GM18868 (cell line): ENCODE measurements around the gene CCDC15.
A peak's percentile ranks its signal among the peaks of the same experiment; 100 is the strongest.

Source experiments
- ATAC-seq: cut with Tn5 transposase; IDR thresholded peaks from one replicate; pipeline ENCODE4 v1.9.1; 2021; ENCODE audit warnings: mild to moderate bottlenecking, moderate library complexity; ENCODE audit not compliant: unreplicated experiment

The CCDC15 gene

DNA sequence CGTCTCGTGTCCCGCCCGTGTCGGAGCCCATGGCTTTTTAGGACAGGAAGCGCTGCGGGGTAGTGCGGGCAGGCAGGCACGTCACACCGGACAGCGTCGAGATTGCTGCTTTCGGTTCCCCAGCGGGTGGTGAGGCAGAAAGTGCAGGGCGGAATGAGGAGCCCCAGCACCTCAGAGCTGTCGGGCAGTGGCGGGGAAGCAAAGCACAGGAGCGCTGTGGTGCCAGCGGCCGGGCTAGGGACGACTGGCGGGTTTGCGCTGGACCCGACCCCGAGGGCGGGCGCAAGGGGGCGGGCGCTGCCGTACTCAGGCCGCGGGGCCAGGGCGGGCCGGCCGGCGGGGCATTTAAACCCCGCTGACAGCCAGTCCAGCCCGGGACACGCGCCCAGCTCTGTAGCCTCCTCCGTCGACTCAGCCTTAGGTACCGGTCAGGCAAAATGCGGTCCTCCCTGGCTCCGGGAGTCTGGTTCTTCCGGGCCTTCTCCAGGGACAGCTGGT lies 109.0 kb downstream of the CCDC15 start, which contains the start of gene SLC37A2:
Gene SLC37A2, plus strand, starts transcription at position 375 of the 498 bp plus-strand sequence. Its CDS starts 63 bp downstream, at position 438.
- peak; percentile 94 for ATAC-seq

DNA sequence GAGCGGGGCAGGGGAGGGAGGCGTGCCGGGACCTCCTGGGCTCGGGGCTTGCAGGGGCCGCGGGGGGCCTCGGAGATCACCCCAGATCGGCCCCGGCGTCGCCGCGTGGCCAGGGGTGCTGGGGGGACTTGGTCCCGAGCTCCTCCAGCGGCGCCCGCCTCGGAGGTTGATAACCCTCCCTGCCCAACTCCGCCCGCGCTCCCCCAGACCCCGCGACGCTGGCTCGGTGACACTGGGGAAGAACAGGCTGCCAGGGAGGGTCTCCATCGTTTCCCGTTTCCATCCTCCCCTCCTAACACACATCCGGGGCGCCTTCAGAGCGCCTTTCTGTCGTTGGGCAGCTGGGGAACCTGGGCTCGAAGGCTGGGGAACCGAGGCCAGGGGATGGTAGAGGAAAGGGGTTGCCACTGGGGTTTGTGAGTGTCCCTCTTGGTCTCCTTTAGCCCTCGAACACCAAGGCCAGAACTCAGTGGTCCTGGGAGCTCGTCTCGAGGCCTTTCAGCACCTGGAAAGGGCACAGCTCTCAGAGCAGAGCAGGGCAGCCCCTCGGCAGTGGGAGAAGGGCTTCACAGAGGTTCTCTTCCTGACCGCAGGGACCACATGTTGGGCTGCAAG lies 109.5 kb downstream of the CCDC15 start:
- peak; percentile 21 for ATAC-seq

DNA sequence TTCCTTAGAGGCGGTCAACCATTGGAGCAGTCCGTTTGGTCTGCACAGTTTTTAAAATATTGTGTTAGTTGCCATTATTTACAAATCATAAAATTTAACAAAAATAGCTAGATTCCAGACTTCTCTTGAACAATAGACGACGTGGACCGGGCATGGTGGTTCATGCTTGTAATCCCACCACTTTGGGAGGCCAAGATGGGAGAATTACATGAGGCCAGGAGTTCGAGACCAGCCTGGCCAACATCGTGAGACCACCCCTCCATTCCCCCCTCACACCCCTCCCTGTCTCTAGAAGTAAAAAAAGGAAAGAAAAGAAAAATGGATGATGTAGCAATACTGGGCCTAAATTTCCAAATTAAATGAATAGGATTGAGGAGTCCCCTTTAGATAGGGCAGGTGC lies 110.1 kb downstream of the CCDC15 start:
- no peak for ATAC-seq

DNA sequence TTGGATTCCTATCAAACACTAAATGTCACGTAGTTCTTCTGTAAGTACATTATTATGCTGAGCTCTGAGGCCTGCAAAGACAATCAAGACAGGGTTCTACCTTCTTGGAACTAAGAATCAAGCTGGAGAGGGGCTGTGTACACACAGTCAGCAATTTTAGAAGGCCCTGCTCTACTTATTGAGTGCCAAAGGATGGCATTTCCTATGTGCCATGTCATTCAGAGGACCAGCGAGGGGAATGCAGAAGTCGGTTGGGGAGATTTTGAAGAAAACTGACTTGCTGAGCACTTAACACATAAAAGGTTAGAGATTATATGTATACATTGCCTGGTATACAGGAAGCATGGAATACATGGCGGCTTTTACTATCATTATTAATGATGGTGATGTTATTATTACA lies 114.4 kb downstream of the CCDC15 start:
- ATAC-seq, result no peak

DNA sequence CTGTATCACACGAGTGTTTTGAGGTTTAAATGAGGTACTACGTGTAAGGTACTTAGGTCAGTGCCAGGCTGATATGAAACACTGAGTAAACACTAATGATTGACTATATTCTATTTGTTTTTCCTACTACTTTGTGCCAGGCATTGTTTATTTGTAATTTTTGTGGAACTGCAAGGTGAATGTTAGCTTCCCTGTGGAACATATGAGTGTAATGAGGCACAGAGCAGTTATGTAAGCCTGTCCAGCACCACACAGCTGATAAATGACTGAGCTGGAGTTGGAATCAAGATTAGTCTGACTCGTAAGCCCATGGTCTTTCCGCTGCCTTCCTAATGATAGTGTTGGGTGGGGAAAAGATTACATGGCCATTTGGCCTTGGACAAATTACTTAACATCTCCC lies 115.0 kb downstream of the CCDC15 start:
- ATAC-seq, result no peak

DNA sequence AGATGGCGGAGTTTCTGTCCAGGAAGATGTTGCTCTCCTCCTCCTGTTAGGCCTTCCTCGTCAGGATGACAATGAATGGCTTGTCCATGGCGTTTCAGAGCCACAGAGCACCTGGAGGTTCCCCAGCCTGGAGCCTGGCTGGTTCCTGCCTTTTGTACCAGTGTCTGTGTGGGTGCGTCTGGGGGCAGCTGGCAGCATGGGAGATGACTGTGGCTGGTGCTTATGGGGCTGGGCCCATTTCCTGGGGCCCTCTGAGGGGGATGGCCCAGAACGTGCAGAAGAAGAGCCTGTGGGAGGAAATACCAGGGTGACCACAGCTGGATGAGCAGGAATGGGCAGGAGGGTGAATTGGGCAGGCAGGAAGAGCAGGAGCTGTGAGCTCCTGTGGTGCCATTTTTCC lies 115.8 kb downstream of the CCDC15 start:
- no peak for ATAC-seq

DNA sequence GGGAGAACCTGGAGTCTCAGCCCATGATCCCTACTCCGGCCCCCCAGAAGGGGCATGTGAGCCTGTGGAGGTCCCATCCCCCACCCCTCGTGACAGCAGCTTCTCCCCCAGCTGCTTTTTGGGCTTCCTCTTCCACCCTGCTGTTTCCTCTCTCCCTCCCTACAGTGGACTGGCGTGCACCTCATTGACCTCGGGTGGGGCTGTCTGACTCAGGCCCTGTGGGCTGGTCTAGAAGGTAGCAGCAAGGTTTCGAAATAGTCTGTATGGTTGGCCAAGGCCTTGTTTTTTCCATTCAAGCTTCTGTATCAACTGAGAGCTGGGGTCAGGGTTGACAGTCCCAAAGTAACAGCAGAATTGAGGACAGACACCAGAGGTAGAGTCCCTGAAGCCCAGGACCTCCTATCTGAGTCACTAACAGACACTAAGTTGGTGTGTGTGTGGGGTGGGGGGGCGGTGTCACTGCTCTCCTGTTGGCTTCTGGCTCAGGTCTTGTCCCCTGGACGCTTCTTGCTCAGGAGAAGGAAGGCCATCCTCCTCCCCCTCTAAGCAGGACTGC lies 116.8 kb downstream of the CCDC15 start:
- peak; percentile 54 for ATAC-seq

DNA sequence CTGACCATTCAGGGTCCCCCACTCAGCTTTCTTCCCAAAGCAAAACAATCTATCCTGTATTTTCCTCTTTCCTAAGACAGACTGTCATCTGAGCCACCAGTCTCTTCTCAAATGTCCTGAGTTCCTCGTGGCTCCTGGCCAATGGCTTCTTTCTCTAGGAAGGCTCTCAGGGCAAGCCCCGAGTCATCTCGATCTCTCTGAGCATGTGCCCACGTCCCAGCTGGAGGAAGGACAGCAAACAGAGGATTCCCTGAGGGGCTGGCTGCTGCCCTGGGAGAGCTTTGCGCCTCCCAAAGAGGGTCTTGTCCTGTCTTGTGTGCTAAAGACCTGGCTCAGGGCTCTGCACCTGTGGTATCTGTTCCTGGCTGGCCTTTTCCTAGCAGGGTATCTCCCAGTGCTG lies 117.4 kb downstream of the CCDC15 start:
- no peak for ATAC-seq

DNA sequence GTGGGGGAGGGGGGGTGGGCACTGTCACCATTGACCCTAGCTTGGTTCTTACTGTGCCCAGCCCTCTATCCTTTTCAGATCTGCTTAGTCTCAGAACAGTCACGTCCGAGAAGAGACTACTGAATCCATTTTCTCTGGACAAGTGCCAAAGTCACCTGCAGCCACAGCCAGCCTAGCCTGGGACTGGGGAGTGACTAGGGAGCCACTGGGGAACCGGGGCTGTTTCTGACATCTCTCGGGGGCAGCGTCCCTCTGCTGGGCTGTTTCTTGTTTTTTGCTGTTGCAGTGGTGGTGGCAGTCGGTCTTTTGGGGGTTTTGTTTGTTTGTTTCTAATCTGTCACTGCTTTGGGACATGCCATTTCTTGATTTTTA lies 117.8 kb downstream of the CCDC15 start:
- no peak for ATAC-seq

DNA sequence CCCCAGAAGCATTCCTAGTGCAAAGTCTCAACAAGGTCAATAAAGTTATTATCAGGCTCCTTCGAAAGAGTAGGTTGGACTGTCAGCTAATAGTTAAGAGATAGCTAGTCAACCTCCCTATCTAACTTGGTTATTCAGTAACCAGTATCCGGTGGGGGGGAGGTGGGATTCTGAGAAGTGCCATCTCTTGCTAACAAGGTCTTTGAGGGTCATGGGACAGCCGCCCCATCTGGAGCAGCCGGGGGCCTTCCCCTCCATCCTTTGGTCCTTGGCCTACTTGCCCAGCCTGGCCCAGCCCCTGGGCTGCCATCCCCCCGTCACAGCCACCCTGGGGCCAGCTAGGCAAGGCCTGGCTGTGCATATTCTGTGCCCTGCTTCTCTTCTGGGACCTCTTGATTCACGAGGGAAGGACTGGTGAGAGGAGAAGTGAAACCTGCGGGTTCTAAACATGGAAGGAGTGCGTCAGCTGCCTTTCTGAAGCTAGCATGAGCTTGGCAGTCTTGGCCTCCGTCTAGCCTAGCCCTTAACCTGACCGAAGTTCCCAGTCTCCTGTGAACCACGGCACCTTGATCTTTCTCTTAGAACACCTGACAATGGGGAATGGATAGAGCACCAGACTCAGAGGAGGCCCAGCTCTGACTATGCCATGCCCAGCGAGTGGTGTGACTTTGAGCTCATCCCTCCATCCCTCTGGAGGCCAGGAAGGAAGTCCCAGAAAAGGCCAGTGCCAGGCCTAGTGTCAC lies 118.4 kb downstream of the CCDC15 start:
- peak; percentile 88 for ATAC-seq

DNA sequence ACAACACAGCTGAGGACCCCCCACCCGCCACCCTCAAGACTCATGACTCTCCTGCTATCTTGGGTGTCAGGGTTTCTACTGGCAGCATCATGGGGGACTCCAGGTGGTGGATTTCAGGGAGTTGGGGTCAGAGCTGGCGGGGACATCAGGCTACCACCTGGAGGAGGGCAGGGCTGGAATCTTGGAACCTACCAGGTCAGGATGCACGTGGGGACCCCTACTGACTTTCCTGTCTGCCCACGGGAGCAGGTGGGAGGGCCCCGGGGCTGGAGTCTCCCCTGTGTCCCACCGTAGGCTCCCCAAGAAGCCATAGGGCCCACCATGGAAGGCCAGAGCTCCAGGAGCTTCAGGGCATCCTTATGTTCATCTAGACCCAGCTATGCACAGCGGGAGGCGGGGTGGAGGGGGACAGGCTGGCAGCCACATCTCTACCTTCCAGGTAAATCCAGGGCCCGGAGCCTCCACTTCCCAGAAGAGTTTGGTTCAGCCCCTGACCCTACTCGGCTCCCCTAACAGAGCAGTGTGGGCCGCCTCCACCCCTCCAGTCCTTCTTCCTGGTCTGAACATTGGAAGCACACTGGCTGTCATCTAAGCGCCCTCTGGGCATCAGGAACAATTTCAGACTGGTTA lies 119.1 kb downstream of the CCDC15 start:
- no peak for ATAC-seq

DNA sequence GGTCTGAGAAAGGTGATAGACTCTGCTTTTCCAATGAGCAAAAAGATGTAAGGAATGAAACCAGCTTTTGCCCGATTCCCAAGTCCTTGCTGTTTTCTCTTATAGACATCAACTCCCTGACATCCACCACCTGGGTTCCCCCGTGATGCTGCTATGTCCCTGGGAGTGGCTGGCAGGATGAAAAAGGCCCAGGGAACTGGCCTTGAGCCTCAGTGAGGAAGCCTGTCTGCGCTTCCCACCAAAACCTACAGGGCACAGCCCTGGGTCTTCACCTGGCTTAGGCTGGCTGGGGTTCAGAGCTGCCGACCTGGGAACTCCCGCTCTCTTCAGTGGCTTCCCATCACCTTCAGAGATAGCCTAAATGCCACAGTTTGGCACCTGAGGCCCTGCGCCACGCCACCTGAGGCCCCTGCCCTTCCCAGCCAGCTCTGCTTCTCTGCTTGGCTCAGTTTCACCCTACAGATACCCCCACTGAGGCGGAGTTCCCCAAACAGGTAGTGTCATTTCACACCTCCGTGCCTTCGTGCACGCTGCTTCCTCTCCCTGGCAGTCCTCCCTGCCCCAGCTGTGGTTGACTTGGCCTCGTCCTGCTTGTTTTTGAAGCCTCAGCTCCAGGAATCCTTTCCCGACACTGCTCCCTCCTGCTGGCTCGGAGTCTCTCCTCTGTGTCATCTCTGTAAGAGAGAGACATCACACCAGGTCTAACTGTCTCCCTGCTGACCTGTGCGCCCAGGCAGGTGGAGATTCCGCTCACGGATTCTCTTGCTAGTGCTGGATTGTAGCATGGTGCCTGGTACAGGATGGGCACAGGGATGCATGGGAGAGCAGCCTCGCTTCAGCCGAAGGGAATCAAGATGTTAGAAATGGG lies 119.8 kb downstream of the CCDC15 start:
- ATAC-seq, result no peak

DNA sequence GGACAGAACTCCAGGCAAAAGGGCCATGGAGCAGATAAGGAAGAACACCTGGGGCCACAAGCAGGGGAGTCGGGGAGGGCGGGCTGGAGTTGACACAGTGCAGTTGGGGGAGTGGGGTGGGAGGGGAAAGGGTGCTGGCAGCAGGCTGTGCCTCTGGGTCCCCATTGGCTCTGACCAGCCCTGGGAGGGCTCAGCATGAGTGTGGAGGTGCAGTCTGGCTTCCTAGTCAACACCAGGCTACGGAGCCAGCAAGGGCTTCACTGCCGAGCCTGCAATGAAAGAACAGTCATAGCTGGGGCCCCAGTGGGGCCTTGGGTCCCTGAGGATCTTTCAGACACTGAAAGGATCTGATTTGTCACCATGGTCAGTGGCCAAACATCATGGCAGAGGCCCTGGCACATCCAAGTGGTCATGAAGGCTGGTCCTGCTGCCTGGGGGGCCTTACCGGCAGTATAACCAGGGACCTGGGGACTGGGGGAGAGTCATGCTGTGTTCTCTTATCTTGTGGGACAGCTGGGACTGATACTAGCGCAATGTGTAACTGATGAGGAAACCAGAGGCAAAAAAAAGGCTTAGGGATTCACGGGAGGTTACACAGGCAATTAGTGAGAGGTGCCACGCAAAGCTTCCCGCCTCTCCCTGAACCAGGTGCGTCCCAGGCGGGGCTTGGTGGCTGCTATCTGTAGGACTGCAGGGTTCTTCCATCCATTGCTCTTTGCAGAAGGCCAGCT lies 120.7 kb downstream of the CCDC15 start:
- no peak for ATAC-seq

DNA sequence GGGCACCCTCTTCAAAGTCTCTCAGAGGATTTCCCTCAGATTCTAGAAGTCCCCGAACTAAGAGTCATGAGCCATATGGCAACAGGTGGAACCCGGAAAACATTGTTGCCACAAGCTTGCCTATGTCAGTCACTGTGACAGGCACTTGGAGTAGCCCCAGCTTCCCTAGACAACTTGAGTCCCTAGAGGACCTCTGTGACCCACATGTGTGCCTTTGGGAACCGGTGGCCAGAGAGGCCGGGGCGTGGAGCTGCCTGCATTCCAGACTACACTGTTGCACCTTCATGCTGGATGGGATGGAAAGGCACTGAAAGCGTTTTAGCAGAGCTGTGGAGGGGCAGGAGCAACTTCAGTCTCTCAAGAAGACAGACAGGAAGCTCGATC lies 121.2 kb downstream of the CCDC15 start:
- ATAC-seq, result no peak

DNA sequence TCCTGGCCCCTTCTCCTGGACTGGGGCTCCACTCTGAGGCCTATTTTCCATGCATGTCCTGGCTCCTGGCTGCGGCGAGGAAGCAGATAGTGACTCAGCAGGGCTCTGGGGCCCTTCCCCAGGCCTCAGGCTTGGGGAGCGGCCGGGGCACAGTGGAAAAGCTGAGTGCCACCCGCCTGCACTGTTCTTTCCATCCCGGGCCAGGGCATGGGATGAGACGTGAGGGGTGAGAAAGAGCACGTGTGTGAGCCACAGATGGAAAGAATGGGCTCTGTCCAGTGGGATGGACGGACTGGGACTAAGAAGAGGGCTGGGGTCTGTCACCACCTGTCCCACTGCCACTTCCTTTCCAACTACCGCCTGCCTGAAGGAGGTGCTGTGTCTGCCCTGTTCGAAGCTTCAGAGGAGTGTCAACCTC lies 121.9 kb downstream of the CCDC15 start:
- no peak for ATAC-seq

DNA sequence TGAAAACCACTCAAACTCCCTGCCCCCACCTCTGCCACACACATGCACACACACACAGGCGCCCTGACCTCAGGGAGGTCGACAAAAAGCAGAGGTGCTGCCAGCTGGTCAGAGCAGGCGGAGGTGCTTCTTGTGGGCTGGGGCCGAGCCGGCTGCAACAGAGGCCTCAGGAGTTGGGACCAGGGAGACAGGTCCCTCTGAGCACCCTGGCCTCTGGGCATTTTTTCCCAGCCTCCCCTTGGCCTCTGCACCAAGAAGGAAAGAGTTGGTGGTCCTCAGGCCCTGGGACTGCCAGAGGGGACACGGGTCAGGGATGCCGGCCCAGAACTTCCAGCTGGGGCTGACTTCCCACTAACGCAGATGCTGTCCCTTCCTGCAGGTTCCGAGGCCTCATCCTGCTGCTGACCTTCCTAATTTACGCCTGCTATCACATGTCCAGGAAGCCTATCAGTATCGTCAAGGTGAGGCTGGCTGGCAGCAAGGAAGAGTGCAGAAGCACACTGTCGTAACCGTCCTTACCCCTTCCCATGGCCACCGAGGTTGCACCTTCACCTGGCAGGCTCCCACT lies 122.5 kb downstream of the CCDC15 start:
- no peak for ATAC-seq

DNA sequence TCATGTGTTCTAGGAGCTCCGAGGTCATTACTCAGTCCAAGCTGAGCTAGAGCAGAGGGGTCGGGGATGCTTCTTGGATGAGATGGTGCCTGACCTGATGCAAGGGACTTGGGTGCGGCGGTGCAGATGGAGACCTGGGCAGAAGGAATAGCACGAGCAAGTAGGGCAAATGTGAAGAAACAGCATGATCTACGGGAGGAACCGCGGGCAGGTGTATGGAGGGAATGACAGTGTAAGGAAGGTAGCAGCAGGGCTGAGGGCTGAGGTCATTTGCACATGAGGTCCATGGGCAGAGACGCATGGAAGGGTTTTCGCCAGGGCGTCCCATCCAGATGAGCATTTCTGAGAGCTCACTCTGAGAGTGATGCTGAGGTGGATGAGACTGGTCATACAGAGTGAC lies 124.0 kb downstream of the CCDC15 start:
- no peak for ATAC-seq

DNA sequence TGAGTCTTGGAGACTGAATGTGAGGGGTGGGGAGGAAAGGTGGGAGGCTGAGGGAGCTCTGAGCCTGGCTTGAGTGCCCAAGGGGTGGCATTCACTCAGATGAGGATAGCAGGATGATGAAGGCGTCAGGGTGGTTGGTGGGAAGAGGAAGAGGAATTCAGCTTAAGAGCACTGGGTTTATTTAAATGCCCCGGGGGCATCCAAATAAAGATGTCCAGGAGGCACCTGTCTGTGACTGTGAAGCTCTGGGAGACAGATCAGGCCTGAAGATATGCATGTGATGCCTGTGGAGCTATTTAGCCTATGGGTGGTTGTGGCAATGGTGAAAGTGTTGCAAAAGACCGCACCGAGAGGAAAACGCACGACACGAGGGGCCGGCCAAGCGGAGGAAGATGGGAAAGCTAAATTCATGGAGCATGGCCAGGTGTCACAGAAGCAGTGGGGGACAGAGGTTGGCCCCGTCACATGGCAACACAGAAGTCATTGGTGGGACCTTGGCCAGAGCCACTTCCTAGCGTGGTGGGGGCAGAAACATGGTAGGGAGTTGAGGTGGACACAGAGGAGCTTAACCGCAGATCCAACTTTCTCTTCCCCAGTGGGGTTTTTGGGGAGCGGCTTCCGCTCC lies 124.6 kb downstream of the CCDC15 start:
- ATAC-seq, result no peak

DNA sequence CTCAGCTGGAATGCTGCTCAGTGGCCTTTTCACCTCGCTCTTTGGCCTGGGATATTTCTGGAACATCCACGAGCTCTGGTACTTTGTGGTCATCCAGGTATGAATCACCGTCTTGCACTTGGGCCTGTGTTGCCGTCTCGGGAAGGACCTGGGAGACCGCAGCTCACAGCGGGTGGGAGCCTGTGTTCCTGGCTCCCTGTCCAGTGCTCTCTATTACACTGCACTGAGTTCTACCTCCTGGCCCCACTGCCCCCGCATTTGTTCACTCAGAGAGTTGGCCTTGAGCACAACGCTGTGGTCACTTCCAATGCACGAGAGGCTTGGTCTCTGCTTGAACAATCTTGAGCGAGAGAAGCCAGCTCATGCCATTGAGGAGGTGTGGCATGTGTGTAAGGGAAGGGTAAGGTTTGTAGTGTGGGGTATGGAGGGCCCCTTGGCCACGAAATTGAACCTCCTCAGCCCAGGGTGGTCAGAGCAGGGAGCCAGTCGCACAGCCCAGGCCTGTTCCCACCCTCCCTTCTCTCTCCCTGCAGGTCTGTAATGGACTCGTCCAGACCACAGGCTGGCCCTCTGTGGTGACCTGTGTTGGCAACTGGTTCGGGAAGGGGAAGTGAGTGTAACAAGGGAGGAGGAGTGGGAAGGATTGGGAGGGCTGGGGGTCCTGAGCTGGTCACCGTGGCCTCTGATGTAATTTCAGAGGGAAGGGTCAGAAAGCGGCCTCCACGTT lies 125.3 kb downstream of the CCDC15 start:
- no peak for ATAC-seq
